B cell (primary cell): ENCODE measurements around the gene ITPR3.

Experiments
- EZH2 ChIP-seq: IDR thresholded peaks from 2 replicates; pipeline ENCODE4 v1.6.1; 2012; ENCODE audit warnings: borderline replicate concordance, low read depth, mild to moderate bottlenecking, moderate library complexity, low read length; ENCODE audit not compliant: insufficient read depth, poor library complexity, severe bottlenecking
- TF ChIP-seq, protein P1 (sequence below): fragments of 200-600 bp; IDR thresholded peaks from one replicate; pipeline ENCODE4 v1.8.0; 2022; ENCODE audit warnings: antibody characterized with exemption, mild to moderate bottlenecking

DNA sequence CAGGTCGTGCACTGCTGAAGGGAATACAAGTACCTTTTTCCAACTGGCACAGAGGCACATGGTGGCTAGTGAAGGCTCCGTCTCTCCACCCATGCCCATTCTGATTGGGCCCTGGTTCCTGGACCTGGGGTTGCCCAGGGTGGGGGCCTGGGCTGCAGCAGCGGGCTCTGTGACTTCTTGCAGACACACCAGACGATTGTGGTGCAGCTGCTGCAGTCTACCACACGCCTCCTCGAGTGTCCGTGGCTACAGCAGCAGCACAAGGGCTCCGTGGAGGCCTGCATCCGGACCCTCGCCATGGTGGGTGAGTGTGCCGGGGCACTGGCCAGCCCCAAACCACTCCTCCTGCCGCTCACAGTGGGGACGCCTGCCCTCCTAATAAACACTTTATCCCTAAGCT, 61.2 kb downstream of the ITPR3 start:
- TF ChIP-seq, protein P1, sequence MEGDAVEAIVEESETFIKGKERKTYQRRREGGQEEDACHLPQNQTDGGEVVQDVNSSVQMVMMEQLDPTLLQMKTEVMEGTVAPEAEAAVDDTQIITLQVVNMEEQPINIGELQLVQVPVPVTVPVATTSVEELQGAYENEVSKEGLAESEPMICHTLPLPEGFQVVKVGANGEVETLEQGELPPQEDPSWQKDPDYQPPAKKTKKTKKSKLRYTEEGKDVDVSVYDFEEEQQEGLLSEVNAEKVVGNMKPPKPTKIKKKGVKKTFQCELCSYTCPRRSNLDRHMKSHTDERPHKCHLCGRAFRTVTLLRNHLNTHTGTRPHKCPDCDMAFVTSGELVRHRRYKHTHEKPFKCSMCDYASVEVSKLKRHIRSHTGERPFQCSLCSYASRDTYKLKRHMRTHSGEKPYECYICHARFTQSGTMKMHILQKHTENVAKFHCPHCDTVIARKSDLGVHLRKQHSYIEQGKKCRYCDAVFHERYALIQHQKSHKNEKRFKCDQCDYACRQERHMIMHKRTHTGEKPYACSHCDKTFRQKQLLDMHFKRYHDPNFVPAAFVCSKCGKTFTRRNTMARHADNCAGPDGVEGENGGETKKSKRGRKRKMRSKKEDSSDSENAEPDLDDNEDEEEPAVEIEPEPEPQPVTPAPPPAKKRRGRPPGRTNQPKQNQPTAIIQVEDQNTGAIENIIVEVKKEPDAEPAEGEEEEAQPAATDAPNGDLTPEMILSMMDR = no peak
- no peak for TF ChIP-seq EZH2
